ENCODE data around the gene BOC.

Gene BOC

GRCh38 chr3:113193719-113194118, 17.6 kb upstream of the BOC start:
- no peak for DNase-seq (ENCODE audit: low spot score)

GRCh38 chr3:113194823-113195401, 16.4 kb upstream of the BOC start:
- DNase-seq (ENCODE audit: low spot score): no peak

- no peak for DNase-seq (ENCODE audit: low spot score)
Observed at GRCh38 chr3:113200351-113200750, 11.0 kb upstream of the BOC start.

- no peak for DNase-seq (ENCODE audit: low spot score)
Observed at GRCh38 chr3:113200946-113201345, 10.4 kb upstream of the BOC start.

GRCh38 chr3:113204371-113204770, 7.0 kb upstream of the BOC start:
- no peak for DNase-seq (ENCODE audit: low spot score)

- DNase-seq (ENCODE audit: low spot score): no peak
Observed at GRCh38 chr3:113205481-113205880, 5.9 kb upstream of the BOC start.

- no peak for DNase-seq (ENCODE audit: low spot score)
Observed at GRCh38 chr3:113210604-113211329, 590 bp upstream of the BOC start.

GRCh38 chr3:113212150-113212843, 940 bp downstream of the BOC start:
- DNase-seq (ENCODE audit: low spot score): no peak

- no peak for DNase-seq (ENCODE audit: low spot score)
Observed at GRCh38 chr3:113212844-113213375, 1.6 kb downstream of the BOC start.

- no peak for DNase-seq (ENCODE audit: low spot score)
Observed at GRCh38 chr3:113213896-113214587, 2.7 kb downstream of the BOC start.

- DNase-seq (ENCODE audit: low spot score): no peak
Observed at GRCh38 chr3:113214917-113215595, 3.7 kb downstream of the BOC start.

GRCh38 chr3:113216393-113216792, 5.0 kb downstream of the BOC start:
- DNase-seq (ENCODE audit: low spot score): no peak

- DNase-seq (ENCODE audit: low spot score): no peak
Observed at GRCh38 chr3:113218011-113218680, 6.8 kb downstream of the BOC start.

- no peak for DNase-seq (ENCODE audit: low spot score)
Observed at GRCh38 chr3:113218681-113219045, 7.3 kb downstream of the BOC start.

GRCh38 chr3:113219605-113220300, 8.4 kb downstream of the BOC start:
- no peak for DNase-seq (ENCODE audit: low spot score)

- DNase-seq (ENCODE audit: low spot score): no peak
Observed at GRCh38 chr3:113220721-113221120, 9.4 kb downstream of the BOC start.

- no peak for DNase-seq (ENCODE audit: low spot score)
Observed at GRCh38 chr3:113221721-113222257, 10.4 kb downstream of the BOC start.

- no peak for DNase-seq (ENCODE audit: low spot score)
Observed at GRCh38 chr3:113222451-113223086, 11.2 kb downstream of the BOC start.

- peak; percentile 63 for DNase-seq (ENCODE audit: low spot score)
Observed at GRCh38 chr3:113223475-113224281, 12.3 kb downstream of the BOC start.

Measured in pons (tissue), 1 donor.